Endometrium (tissue), 2 donors: ENCODE results near the gene NRXN2.

Experiments
- FAIRE-seq: peaks from 2 replicates; lab custom pipeline; 2012; peaks lifted over from hg19 to GRCh38; lab: Jason Lieb, UNC
- donor health status: control.
- donor health status: control.

NRXN2 gene

DNA sequence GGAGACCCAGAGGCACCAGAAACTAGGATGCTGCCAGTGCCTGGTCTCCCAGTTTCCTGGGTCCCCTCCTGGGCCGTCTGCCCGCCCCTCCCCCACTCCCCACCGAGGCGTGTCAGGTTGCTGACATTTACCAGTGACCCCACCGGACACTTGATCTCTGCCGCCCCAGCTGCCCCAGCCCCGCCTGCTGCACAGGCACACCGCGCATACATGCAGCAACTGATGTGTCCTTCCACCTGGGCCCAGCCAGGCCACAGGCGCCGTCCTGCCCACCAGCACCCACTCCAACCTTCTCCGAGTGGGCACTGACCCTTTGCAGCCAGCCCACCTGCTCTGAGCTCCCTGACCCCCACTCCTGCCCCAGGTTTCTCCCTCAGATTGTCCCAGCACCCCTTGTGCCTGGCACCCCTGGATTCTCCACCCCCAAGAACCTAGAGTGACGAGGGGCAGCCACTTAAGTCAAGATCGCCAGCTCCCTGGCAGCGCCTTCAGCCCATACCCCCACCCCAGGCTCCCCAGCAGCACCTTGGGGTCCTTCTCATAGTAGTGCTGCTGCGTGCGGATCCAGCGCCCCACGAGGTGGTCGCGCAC is 36.2 kb upstream of the NRXN2 start:
- no peak for FAIRE-seq

GRCh38 chr11:64758330-64759079 is 35.5 kb upstream of the NRXN2 start:
- no peak for FAIRE-seq

DNA sequence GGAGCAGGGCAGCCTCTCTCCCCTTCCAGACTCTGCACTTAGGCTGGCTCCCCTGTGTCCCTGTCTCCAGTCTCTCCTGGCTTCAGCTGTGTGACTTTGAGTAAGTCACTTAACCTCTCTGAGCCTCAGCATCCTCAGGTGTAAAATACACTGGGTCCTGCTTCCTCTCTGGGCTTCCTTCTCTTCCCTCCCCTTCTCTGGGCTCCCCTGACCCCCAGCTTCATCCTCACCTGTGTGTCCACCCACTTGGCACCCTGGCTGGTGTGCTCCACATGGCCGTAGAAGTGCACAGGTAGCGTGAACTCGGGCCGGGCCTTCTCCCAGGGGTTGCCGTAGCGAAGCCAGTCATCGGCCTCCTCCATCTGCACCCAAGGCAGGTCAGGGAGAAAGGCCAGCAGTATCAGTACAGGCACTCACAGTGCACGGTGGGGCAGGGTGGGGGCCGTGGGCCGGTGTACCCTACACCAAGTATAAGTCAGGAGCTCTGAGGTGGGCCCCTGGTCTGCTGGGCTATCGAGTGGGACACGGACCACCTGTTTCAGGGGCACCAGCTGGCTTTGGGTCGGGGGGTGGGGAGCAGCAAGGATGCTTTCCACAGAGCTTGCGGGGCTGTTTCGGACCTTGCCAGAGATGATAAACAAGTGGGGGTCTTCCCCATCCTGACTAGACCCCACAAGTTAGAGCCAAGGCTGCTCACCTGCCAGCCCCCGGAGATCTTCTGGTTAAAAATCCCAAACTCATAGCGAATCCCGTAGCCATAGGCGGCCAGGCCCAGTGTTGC is 34.7 kb upstream of the NRXN2 start:
- no peak for FAIRE-seq

- FAIRE-seq, result no peak
These were observed 32.8 kb upstream of the NRXN2 start for GRCh38 chr11:64755681-64756361.

DNA sequence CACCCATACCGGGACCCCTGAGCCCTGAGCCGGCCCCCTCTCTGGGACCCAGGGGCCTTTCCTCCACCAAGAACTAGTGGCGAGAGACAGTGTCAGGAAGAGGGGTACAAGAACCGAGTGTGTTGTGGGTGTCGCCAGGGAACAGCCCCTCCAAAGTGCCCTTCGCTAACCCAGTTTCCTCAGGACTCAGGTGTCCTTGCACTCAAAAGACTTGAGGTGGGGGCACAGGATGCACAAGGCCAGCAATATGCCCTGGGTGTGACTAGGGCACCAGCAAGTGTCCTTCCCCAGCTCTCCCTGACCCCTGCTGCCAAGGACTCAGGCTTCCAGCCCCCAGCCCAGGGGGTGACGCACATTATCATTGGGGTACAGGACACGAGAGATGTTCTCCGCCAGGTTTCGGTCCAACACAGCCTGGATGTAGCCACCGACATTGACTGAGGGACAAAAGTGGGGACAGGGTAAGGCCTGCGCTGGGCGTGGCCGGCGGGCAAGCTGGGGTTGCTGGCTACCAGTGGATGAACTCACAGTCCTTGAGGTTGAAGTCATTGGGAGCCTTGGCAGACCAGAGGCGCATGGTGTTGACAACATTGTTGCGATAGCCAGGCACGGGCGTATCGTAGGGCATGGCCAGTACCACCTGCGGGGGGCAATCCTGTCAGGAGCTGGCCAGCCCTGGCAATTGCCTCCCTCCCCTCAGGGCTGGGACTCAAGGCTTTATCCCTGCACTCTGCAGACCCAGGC is 32.1 kb upstream of the NRXN2 start:
- FAIRE-seq, result no peak

DNA sequence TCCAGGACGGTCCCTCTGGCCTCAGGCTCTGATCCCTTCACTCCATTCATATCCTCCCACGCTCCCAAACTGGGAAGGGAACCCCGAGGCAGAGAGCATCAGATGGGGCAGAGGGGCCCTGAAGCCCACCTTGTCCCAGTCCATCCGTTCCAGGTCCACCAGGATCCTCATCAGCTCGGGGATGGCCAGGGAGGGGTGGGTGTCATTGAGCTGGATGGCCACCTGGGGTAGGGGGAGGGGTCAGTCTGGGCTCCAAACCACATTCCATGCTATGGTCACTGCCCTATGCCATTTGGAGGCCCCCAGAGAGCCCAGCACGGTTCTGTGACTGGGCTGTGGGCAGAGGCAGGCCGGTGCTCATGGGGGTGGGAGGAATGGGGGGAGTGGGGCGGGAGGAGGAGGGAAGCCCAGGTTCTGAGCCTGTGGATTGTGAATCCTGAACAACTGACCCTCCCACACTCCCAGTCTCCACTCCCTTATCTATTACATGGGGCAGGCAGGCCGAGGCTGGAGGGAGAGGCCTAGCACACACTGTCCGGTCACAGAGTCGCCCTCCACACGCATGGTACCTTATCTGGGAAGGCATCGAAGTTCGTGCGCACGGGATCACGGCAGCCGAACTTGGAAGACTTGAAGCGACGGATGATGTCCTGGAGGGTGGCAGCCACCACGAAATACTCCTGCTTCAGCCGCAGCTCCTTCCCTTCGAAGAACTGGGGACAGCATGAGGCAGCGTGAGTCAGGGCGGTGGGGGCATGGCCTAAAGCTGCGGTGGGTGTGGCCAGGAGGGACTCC is 31.3 kb upstream of the NRXN2 start:
- no peak for FAIRE-seq

DNA sequence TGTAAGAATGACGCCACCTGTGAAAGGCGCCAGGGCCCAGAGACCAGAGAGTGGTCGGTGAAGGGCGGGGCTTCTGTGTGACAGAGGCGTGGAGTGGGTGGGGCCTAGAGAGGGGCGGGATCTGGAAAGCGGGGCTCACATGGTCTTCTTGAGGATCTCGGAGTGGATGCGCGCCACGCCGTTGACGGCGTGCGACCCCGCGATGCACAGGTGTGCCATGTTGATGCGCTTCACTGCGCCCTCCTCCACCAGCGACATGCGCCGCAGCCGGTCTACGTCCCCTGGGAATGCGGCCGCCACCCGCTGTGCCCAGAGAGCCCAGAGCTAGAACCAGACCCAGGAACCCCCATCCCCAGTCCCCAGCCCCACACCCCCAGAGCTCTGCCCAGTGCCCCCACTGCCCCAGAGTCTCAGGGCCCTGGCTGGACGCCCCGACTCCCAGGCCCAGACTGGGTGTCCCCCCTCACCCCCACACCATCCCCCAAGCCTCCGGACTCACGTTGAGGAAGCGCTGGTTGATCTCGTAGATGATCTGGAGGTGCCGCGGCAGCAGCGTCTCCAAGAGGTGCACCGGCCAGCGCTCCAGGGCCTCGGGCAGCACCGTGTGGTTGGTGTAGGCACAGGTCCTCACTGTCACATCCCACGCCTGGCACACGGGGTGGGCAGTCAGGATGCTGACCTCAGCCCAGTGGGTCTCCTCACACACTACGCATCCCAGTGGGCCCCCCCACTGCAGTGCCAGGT is 30.6 kb upstream of the NRXN2 start:
- FAIRE-seq, result no peak

GRCh38 chr11:64753019-64753379 is 30.0 kb upstream of the NRXN2 start:
- no peak for FAIRE-seq

GRCh38 chr11:64752175-64752970 is 29.4 kb upstream of the NRXN2 start:
- no peak for FAIRE-seq

- FAIRE-seq, result no peak
These were observed 28.6 kb upstream of the NRXN2 start for GRCh38 chr11:64751580-64751979.

GRCh38 chr11:64751136-64751535 is 28.1 kb upstream of the NRXN2 start:
- no peak for FAIRE-seq

DNA sequence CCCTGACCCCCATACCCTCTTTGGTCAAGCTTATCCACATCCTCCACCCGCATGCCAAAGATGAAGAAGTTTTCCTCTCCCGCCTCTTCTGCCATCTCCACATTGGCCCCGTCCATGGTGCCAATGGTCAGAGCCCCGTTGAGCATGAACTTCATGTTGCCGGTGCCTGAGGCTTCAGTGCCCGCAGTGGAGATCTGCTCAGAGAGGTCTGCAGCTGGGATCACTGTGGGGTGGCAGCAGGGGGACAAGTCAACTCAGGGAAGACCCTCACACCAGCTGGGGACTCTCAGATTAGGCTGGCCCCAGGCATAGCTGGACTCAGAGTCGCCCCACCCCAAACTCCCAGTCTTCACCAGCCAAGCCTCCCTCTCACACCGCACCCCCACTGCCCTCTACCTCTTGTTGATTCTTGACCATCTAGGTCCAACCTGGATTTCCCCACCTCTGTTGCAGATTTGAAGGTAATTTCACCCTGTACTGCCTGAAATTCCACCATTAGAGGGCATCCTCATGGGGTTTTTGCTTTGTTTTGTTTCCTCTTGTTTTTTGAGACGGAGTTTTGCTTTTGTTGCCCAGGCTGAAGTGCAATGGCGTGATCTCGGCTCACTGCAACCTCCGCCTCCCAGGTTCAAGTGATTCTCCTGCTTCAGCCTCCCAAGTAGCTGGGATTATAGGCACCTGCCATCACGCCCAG is 27.5 kb upstream of the NRXN2 start:
- no peak for FAIRE-seq

DNA sequence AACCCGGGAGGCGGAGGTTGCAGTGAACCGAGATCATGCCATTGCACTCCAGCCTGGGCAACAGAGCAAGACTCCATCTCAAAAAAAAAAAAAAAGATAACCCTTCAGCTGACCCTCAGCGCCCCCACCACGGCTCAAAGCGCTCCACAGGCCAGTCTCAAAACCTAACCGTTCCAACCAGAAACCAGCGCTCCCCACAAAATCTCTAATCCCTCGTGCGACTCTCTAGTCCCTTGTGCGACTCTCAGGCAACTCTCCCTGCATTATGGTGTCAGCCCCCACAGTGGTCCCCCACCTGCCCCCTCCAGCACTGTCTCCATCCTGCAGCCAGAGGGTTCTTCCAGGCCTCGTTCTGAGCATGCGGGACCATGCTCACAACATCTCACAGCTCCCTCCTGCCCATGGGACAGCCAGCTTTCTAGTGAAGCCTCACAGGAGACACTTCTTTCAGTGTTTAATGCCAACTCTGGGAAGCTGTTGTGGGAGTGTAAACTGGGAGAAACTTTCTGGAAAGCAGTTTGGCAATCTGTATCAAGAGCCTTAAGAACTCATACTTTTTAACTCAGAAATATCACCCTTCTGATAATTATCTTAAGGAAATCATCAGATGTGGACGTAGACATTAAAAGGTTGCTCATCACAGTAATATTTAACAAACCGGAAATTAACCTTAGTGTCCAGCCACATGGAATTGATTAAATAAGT is 25.1 kb upstream of the NRXN2 start:
- peak; percentile 88 for FAIRE-seq

DNA sequence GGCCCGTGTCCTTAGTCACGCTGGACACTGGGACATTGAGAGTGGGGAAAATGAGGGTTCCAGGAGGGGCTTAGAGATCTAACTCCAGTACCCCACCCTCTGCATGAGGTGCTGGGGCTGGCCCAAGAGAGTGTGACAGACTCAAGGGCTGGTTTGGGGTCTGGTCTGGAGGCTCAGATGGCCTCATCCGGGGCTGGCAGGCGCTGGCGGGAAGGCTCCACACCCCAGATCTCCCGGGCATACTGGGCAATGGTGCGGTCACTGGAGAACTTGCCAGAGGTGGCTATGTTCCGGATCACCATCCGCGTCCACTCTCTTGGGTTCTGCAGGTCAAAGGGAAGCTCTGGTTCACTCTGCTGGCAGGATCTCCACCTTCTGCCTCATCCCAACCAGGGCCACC is 23.5 kb upstream of the NRXN2 start:
- no peak for FAIRE-seq

- no peak for FAIRE-seq
These were observed 22.7 kb upstream of the NRXN2 start for GRCh38 chr11:64745521-64746328.

DNA sequence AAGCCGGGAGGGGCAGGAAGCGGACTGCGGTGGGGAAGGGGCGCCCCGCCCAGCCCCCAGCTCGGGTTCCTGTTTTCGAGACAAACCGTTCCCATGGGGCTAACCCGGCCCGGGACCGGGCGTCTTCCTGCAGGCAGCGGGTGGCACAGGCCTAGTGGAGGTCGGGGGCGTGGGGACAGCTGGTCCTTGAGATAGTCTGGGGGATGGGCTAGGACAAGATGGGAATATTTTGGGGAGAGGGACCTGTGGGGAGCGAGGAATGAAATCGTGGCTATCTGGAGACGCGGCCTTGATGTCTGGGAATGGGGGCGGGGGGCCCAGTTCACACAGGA is 22.2 kb upstream of the NRXN2 start:
- FAIRE-seq, result no peak

DNA sequence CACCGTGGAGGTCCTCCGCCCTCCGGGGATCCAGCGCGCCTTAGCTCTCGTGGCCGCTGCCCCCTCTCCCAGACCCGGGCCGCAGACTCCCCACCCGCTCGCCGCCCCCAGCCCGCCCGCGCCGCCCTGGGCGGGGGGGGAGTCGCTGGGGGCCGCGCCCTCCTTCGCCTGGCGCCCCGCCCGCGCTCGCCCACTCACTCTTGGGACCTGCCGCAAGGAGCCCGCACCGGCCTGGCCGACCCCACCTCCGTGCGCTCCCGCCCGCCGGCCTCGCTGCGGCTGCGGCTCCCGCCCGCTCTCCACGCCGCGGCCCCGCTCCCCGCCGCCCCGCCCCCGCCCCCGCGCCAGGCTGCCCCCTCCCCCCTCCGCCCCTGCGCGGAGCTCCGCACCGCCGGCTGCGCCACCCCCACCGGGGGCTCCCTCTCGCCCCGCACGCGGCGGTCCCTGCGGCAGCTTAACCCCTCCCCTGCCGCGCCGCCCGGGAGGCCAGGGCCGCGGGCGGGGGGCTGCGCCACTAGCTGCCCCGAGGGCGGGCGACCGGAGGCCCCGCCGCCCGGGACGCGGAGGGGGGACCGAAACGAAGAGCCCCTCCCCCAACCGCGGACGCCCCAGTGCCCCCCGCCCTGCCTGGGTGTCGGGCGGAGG is 21.7 kb upstream of the NRXN2 start:
- no peak for FAIRE-seq
